Colon (tissue), 2 donors: ENCODE measurements around the gene PUM2.
"Not testable (repeated sequence)": the region's sequence is repeated elsewhere in the genome, so short reads cannot be mapped to it uniquely, and the experiment has no call there.

Source experiments
- FAIRE-seq: peaks from 2 replicates; lab custom pipeline; 2012; peaks lifted over from hg19 to GRCh38; lab: Jason Lieb, UNC
- donor health status: control.
- donor health status: control.

The PUM2 gene

GRCh38 chr2:20291846-20292408, 58.7 kb downstream of the PUM2 start:
- FAIRE-seq, result no peak

DNA sequence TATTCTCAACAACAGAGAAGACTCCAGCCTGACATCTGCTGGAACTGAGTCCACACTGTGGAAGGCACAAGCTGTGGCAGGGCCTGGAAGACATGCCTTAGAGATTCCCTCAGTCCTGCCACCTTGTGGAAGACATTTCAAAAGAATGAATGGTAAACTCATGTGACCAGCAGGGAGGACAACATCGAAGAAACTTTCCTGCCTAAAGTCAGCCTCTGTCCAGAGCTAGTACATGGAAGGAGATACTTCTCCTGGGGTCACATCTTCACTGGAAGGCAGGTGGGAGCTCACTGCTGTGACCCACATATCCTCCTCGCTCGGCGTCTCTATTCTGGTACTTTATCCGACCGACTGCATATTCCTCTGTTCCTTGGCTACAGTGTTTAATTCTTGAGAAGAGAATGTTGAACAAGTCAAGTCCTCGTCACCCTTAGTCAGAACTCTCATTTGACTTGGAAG, 59.5 kb downstream of the PUM2 start:
- FAIRE-seq, result no peak

GRCh38 chr2:20288642-20289340, 61.9 kb downstream of the PUM2 start:
- no peak for FAIRE-seq

DNA sequence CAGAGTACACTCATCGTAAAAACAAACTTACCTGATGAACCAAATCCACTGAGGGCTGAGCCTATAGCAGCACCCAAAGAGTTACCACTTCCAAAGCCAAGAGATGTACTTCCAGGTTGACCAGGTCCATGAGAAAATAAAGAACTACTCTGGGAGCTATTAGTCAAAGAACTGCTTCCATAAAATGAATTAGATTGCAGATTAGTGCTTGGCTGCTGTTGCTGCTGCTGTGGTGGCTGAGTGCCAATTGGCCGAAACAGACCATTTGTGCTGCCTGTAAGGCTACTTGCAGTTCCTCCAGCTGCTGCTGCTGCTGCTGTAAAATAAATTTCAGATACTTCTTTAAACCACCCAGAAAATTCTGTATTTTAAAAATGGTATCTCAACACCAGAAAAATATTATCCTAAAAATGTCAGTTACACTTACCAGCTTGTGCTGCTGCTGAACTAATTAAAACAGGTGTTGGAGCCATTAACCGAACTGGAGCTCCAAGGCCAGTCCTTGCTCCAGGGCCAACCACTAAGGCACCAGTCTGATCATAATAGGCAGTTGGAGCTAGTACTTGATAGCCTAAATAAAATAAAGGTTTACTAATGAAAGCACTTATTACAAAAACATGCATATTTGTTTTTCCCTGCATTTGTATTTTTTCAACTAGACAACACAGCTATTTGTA, 67.6 kb downstream of the PUM2 start:
- FAIRE-seq, result no peak

DNA sequence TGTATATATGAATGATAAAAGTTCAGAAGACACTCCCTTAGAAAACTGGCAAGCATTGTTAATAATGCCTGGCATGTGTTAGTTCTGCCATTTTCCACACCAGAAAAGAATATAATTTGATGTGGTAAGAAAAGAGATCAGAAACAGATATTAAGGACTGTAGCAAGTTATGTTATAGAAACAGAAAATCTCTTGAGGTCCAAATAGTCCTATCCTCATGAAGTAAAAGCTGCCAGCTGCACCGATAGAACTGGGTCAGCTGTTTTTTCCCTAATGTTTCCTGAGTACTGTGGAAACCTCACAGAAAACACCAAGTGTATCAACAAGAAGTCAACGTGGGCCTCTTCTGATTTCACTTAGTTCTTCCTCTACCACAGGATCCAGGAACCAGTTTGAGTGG, 68.8 kb downstream of the PUM2 start:
- FAIRE-seq, result no peak

GRCh38 chr2:20273042-20273441, 77.6 kb downstream of the PUM2 start:
- no peak for FAIRE-seq

DNA sequence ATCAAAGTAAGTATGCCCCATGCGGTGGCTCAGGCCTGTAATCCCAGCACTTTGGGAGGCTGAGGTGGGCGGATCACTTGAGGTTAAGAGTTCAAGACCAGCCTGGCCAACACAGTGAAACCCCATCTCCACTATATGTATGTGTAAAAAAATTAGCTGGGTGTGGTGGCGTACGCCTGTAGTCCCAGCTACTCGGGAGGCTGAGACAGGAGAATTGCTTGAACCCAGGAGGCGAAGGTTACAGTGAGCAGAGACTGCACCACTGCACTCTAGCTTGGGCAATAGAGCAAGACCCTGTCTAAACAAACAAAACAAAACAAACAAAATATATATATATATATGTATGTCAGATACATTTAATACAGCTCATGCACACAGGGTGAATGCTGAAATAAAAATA, 82.3 kb downstream of the PUM2 start:
- FAIRE-seq, result not testable (repeated sequence)

GRCh38 chr2:20267529-20267928, 83.1 kb downstream of the PUM2 start:
- no peak for FAIRE-seq

DNA sequence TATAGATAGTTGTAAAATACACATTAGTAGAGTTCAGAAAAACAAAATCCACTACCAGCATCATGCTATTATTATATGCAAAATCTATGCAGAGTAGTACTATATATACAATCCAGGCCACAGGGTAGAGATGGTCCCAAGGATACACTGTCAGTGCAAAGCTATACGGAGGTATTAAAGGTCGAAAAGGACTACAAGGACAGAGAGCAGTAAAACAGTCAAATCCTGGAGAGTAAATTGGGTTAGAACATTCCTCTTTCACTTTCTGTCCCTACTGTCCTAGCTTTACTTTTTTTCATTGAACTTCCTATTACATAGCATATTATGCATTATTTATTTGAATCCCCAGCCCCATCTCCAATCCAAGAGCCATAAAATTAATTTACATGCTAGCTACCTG, 86.0 kb downstream of the PUM2 start:
- FAIRE-seq, result no peak

GRCh38 chr2:20257411-20257810, 93.2 kb downstream of the PUM2 start:
- no peak for FAIRE-seq

GRCh38 chr2:20254731-20255130, 95.9 kb downstream of the PUM2 start:
- FAIRE-seq, result no peak

DNA sequence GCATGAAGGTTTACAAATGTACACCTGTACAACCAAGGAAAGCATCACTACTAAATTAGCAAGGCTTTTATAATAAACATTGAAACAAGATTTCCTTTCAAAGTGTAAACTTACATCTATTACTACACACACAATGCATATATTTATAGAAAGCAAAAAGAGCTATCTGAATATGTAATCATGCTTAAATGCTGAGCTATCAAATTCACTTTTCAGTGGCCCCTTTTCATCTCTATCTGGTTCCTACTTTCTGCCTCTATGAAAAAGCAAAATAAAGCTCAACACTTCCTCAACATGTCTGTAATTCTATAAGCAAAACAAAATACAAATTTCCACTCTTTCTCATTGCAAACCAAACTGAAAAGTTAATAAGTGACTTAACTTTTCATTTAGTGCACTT, 100.2 kb downstream of the PUM2 start:
- no peak for FAIRE-seq

GRCh38 chr2:20249170-20249569, 101.5 kb downstream of the PUM2 start:
- FAIRE-seq, result no peak

DNA sequence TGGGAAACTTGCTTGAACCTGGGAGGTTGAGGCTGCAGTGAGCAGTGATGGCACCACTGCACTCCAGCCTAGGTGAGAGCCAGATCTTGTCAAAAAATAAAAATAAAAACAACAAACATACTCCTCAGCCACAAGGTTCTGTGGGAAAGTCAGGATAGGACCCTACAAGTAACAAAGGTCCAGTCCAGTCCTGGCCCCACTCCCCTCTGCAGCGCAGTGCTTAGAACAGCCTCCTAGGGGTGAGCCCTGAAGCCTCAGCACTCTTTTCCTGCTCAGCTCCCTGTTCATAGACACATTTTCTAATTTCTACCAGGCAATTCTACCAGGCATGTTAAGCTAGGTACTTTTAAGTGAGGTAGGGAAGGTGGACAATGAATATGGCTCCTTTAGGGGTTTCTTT, 103.6 kb downstream of the PUM2 start:
- no peak for FAIRE-seq

- not testable (repeated sequence) for FAIRE-seq
Measured at GRCh38 chr2:20243637-20244036, 107.0 kb downstream of the PUM2 start.

DNA sequence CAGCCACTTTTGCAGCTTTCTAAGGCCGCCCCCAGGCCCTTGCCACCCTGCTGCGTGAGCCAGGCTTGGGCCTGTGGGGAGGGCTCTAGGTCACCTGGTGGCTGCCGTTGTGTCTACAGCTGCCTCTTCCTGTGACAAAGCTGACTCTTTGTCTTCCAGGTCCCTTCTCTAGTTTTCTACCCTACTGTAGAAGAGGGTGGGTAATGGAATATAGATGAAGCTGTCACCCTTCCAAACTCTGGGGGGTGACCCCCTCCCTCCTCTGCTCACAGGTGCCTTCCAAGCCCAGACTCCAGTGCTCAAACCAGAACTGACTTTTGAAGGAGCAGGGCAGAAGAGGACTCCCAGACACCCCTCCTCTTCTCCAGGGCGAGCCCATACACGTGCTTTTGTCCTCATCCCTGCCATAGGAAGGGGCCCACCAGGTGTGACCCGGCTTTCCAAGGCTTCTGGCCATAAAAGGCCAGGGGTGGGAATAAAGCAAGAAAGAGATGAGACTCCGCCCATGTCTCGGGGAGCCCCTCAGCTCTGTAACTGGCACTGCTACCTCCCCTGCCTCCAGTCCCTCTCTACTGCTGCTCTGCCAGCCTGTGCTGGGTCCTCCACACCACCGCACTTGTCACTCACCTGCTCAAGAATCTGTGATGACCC, 107.8 kb downstream of the PUM2 start:
- FAIRE-seq, result no peak

- FAIRE-seq, result no peak
Measured at GRCh38 chr2:20241973-20242726, 108.5 kb downstream of the PUM2 start.

- FAIRE-seq, result not testable (repeated sequence)
Measured at GRCh38 chr2:20240291-20240690, 110.4 kb downstream of the PUM2 start.

DNA sequence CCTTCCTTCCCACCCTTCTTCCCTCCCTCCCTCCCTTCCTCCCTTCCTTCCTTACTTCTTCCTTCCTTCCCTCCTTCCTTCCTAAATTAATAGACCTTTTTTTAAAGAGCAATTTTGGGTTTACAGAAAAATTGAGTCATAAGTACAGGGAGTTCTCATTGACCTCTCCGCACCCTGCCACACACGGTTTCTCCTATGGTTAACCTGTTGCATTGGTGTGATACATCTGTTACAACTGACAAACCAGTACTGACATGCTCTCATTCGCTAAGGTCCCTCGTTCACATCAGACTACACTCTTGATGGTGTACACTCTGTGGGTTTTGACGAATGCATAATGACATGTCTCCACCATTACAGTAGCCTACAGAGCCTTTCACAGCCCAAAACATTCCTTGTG, 114.1 kb downstream of the PUM2 start:
- no peak for FAIRE-seq

DNA sequence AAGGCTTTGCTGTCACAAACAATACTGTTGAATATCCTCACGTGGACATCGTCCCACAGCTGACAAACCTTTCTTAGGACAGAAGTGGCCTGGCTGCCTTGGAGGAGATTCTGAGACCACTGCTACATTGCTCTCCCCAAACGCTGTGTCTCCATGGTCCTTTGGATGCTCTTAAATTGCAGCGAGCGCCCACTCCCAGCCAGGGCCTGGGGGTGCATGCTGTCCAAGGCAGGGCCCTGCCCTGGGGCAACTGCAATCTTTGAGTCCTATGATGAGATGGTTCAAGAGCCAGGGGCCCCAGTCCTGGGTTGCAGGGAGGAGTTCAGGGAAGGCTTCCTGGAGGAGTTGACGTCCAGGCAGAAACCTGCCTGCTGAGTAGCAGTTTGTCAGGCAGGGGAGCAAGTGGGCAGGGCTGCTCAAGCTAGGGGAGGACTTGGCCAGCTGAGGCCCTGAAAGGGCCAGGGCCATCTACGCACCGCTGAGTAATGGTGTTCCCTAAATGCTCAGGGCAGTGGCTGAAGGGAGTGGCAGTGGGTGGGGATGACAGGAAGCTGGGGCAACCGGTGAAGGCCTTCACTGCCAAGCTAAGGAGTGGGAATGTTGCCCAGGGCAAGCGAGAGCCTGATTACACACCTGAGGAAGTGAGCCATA, 114.9 kb downstream of the PUM2 start:
- no peak for FAIRE-seq

- FAIRE-seq, result not testable (repeated sequence)
Measured at GRCh38 chr2:20234597-20234996, 116.0 kb downstream of the PUM2 start.

DNA sequence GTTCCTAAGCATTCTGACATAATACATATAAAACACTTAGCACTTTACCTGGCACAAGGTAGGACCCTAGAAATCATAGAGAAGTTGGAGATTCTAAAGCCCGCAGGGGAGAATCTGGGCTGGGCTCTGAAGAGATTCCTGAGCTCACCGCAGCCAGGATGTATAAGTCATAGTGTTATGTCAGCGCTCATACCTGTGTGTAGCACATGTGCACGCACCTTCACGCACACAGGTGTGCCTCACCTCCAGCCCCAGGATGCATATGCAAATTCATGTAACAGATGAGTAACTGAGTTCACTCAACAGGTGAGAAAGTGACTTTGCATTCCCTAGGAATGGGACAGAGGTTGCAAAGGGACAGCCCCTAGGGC, 117.8 kb downstream of the PUM2 start:
- no peak for FAIRE-seq
